HG03342 (cell line): ENCODE measurements around the gene ZSCAN20.
A peak's percentile ranks its signal among the peaks of the same experiment; 100 is the strongest.

Source experiments
- ATAC-seq: cut with Tn5 transposase; IDR thresholded peaks from one replicate; pipeline ENCODE4 v1.9.1; 2021; ENCODE audit warnings: mild to moderate bottlenecking, moderate library complexity; ENCODE audit not compliant: unreplicated experiment

ZSCAN20 gene

GRCh38 chr1:33443080-33443704, 29.3 kb upstream of the ZSCAN20 start:
- no peak for ATAC-seq

GRCh38 chr1:33443705-33444180, 28.7 kb upstream of the ZSCAN20 start:
- no peak for ATAC-seq

DNA sequence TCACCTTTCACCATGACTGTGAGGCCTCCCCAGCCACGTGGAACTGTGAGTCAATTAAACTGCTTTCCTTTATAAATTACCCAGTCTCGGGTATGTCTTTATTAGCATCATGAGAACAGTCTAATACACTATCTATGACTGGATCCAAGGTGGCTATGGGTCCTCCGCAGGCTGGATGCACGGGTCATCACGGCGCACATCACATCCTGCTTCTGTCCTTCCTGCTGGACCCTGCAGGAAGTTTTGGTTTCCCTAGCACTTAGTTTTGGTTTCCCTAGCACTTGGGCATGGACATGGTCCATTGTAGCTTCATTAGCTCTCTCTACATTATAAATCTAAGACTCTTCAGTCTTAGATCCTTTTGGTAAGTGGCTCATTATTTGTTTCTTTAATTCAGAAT, 27.3 kb upstream of the ZSCAN20 start:
- no peak for ATAC-seq

- no peak for ATAC-seq
Measured at GRCh38 chr1:33446590-33446989, 25.9 kb upstream of the ZSCAN20 start.

DNA sequence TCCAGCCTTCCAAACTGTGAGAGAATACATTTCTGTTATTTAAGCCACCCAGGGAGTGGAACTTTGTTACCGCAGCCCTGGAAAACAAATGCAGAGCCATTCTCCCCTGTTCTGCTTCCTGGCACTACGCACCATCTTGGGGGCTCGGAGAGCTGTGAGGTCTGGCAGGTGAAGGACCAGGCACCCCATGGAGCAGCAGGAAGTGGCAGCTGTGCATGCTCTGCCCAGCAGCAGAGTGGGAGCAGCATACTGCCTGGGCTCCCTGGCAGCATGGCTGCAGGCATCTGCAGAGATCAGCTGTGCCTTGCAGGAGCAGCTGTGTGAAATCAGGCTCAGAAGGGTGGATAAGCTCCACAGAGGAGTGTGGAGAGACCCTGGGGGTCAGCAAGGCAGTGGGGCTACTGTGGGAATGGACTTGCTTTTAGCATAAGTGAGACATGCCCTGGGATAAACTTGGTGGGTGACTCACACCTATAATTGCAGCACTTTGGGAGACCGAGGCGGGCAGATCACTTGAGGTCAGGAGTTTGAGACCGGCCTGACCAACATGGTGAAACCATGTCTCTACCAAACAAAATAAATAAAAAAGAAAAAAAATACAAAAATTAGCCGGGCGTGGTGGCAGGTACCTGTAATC, 17.7 kb upstream of the ZSCAN20 start:
- ATAC-seq: no peak

GRCh38 chr1:33455539-33456501, 16.6 kb upstream of the ZSCAN20 start:
- peak; percentile 62 for ATAC-seq

- no peak for ATAC-seq
Measured at GRCh38 chr1:33456502-33456886, 16.0 kb upstream of the ZSCAN20 start.

DNA sequence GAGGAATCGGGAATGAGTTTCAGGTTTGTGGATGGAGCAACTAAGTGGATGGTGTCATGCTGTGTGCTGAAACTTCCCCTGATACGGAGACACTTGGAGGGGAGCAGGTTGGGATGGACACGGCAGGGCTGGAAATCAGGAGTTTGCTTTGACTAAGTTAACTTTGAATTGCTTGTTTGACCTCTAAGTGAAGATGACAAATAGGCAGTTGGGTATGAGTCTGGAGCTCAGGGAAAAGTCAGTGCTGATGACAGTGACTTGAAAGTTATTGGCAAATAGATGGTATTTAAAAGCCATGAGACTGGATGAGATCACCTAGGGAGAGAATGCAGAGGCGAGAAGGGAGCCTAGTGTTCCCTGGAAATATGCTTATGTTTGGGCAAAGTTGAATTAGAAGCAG, 12.8 kb upstream of the ZSCAN20 start:
- ATAC-seq: no peak

DNA sequence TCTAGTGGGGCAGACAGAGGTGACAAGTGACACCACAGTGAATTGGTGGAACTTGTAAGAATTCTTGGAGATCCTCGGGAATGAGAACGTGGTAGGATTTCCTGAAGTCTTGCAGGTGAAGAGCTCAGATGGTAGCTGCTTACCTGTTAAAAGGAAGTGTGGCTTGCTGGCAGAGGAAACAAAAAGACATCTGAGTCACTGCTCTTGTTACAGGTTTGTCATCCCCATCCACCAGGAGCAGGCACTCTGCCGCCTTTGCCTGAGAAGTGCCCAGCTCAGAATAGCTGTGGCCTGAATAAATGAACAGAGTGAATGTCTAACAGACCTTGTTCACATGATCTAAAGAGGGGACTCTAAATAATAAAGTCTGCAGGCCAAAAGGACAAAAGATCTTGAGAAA, 12.3 kb upstream of the ZSCAN20 start:
- ATAC-seq: no peak

DNA sequence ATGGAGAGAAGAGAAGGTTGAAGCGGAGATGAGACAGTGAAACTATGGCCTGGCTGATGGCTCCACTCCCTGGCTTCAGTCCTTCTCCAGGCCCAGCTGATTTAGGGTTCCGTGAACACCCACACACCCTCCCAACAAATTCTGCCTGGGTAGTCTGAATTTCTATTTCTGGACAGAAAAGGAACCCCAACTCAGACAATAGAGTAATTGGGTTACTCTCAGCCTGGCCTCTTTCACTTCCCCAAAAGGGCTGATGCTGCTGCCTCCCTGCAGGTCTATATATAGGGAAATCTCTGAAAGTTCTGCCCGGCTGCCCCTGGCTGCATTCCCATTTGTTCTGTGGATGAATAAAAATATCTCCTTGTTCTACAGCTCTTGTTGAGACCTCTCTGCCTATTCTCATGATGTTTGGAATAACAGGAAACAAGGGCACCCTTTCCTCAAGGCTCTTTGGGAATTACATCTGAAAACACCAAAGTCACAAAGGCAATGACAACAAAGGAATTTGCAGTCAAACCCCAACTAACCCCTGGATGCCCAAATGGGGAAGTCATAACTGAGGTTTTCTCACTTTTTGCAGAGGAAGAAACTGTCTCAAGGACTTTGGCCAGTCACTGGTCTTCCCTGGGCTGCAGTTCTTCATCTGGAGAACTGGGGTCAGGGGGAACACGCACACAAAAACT, 11.4 kb upstream of the ZSCAN20 start:
- ATAC-seq: peak; percentile 77

GRCh38 chr1:33462405-33463164, 9.9 kb upstream of the ZSCAN20 start:
- no peak for ATAC-seq

DNA sequence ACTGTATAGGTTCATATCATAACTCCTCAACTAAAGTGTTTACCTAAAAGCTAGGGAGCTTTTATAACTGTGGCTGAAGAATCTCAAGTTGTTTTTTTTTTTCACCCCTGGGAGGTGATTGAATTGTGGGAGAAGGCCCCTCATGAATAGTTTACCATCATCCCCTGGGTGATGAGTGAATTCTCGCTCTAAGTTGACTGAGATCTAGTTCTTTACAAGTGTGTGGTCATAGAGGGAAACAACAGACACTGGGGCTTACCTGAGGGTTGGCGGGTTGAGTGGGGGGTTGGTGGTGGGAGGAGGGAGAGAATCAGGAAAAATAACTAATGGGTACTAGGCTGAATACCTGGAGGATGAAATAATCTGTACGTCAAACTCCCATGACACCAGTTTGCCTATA, 7.9 kb upstream of the ZSCAN20 start:
- no peak for ATAC-seq

GRCh38 chr1:33465316-33465715, 7.1 kb upstream of the ZSCAN20 start:
- no peak for ATAC-seq

DNA sequence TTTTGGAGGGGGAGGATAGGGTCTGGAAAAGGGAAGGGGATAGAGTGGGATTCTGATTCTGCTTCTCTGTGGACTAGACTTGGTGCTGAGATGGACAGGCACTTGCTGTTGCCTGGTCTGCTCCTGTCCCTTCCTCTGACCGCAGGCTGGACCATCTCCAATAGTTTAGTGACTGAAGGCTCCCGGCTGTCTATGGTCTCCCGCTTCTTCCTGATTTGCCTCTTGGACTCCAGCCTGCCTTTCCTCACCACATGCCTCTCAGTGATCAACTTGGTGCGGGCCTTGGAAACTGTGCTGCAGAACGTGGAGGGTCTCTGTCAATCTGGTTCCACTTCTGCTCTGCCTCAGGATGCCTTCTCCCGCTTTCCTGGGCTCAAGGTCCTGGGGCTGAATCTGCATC, 6.3 kb upstream of the ZSCAN20 start:
- no peak for ATAC-seq

GRCh38 chr1:33468011-33468410, 4.4 kb upstream of the ZSCAN20 start:
- no peak for ATAC-seq

GRCh38 chr1:33468531-33468930, 3.9 kb upstream of the ZSCAN20 start:
- no peak for ATAC-seq

- ATAC-seq: no peak
Measured at GRCh38 chr1:33468967-33469366, 3.5 kb upstream of the ZSCAN20 start.

- no peak for ATAC-seq
Measured at GRCh38 chr1:33469691-33470090, 2.8 kb upstream of the ZSCAN20 start.

- peak; percentile 42 for ATAC-seq
Measured at GRCh38 chr1:33470495-33471012, 1.9 kb upstream of the ZSCAN20 start.

DNA sequence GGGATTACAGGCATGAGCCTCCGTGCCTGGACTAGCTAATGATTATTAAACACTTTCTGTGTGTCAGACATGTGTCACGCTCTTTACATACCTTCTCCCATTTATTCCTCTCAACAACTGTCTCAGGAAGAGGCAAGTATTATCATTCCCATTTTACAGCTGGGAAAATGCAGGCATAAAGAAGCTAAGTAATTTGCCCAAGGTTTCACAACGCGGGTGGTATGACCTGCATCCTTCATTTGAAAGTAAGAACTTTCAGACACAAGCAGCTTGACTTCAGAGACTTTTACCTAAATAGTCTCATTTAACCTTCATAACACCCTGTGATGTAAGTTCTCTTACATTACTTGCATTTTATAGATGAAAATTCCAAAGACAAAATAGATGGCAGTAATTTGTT, 1.0 kb upstream of the ZSCAN20 start:
- no peak for ATAC-seq
